NB4 (cell line): ENCODE results near the gene MECP2.

ENCODE experiments used
- MYC ChIP-seq: IDR thresholded peaks from 2 replicates; pipeline ENCODE4 v1.6.1; 2011; ENCODE audit warnings: low read depth, low read length
- TF ChIP-seq, protein P1 (sequence below): IDR thresholded peaks from one replicate; pipeline ENCODE4 v1.5.1; 2012; ENCODE audit warnings: low read depth, low read length
- TF ChIP-seq, protein P2 (sequence below): IDR thresholded peaks from 2 replicates; pipeline ENCODE4 v1.6.1; 2011; ENCODE audit warnings: low read depth, low read length

DNA sequence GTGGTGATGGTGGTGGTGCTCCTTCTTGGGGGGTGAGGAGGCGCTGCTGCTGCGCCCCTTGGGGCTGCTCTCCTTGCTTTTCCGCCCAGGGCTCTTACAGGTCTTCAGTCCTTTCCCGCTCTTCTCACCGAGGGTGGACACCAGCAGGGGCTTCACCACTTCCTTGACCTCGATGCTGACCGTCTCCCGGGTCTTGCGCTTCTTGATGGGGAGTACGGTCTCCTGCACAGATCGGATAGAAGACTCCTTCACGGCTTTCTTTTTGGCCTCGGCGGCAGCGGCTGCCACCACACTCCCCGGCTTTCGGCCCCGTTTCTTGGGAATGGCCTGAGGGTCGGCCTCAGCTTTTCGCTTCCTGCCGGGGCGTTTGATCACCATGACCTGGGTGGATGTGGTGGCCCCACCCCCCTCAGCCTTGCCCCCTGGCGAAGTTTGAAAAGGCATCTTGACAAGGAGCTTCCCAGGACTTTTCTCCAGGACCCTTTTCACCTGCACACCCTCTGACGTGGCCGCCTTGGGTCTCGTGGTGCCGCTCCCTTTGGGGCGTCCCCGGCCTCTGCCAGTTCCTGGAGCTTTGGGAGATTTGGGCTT, 66.7 kb downstream of the MECP2 start:
- TF ChIP-seq, protein P1, sequence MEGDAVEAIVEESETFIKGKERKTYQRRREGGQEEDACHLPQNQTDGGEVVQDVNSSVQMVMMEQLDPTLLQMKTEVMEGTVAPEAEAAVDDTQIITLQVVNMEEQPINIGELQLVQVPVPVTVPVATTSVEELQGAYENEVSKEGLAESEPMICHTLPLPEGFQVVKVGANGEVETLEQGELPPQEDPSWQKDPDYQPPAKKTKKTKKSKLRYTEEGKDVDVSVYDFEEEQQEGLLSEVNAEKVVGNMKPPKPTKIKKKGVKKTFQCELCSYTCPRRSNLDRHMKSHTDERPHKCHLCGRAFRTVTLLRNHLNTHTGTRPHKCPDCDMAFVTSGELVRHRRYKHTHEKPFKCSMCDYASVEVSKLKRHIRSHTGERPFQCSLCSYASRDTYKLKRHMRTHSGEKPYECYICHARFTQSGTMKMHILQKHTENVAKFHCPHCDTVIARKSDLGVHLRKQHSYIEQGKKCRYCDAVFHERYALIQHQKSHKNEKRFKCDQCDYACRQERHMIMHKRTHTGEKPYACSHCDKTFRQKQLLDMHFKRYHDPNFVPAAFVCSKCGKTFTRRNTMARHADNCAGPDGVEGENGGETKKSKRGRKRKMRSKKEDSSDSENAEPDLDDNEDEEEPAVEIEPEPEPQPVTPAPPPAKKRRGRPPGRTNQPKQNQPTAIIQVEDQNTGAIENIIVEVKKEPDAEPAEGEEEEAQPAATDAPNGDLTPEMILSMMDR = no peak
- TF ChIP-seq, protein P2, sequence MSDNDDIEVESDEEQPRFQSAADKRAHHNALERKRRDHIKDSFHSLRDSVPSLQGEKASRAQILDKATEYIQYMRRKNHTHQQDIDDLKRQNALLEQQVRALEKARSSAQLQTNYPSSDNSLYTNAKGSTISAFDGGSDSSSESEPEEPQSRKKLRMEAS = no peak
- no peak for TF ChIP-seq MYC
